ENCODE data around the gene SERPINE2. TPM values are rescaled to one million over a fixed set of nuclear protein-coding genes. Genes with fewer than 3 reads are reported as not detected.

The SERPINE2 gene
- total and polyA plus RNA-seq, 9 donors = 42.5 to 264 (median 101) TPM

DNA sequence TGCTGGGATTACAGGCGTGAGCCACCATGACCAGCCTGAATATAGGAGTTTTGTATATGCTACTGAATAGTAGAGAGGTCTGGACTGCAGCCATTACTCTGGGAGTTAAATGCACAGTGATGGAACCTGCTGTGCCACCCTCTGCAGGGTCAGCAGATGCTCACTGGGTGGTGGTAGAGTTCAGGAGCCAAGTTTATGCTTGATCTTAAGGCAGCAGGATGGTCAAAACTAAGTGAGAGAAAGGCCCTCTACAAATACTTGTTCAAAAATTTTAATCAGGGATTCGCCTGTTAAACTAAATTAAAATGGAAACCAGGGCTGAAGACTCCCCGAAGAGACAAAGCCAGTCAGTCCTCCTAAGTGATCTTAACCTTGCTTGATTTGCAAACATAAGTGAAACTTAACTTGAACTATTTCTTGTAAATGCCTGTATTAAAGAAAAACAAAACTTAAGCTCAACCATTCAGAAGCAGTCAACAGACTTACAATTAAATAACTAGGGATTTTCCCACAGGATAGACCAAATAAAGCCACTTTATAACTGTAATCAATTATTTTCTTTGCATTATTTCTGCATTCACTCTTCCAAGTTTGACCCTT lies 89.7 kb downstream of the SERPINE2 start:
- H3K9me3 ChIP-seq = no peaks in the 10 kb centered on the region
- H3K36me3 ChIP-seq = no peaks in the 10 kb centered on the region
- H3K27ac ChIP-seq = no peak overlapping the region
- intact Hi-C loops (cut with DNase I) = no loop called here
- no peaks in the 10 kb centered on the region for H3K27me3 ChIP-seq
- no peak for DNase-seq
- TF ChIP-seq CTCF (IDR thresholded peaks at IDR 0.05) (no peak), POLR2A (IDR thresholded peaks at IDR 0.05) (no peak), EP300 (IDR thresholded peaks at IDR 0.05) (no peak)
- H3K4me1 ChIP-seq (ENCODE audit: insufficient read depth) = no peaks in the 10 kb centered on the region
- no peak overlapping the region for H3K4me3 ChIP-seq
- 54 to 75% (median 57%) methylated on average over 3 of the region's 3 CpGs for WGBS, 3 donors

- no peaks in the 10 kb centered on the region for H3K27me3 ChIP-seq
- H3K4me1 ChIP-seq (ENCODE audit: insufficient read depth) = peaks cover 4% of the 10 kb centered on the region
- no peak overlapping the region for H3K4me3 ChIP-seq
- TF ChIP-seq CTCF (IDR thresholded peaks at IDR 0.05) (no peak), EP300 (IDR thresholded peaks at IDR 0.05) (no peak), POLR2A (IDR thresholded peaks at IDR 0.05) (no peak)
- no peaks in the 10 kb centered on the region for H3K36me3 ChIP-seq
- H3K9me3 ChIP-seq = no peaks in the 10 kb centered on the region
- intact Hi-C loops (cut with DNase I) = no loop called here
- no peak for DNase-seq
- H3K27ac ChIP-seq = no peak overlapping the region
- WGBS, 3 donors = 19 to 21% (median 21%) methylated on average over 5 of the region's 5 CpGs
These were observed 91.3 kb downstream of the SERPINE2 start for GRCh38 chr2:223947711-223948205.

DNA sequence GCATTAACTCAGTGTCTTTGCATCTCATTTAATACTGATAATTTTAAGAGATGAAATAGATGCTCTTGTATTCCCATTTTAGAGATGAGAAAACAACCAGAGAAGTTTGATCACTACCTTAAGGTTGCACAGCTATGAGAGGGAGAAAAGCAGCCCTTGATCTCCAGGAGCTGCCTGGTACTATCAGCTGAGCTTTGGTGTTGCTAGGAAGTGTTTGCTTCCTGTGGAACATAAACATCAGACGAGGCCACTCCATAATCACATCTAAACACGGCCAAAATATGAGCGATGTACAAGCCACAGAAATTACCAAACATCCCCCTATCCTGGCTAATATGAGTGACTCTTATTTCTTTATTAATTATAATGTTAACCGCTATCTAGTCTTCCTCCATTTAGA lies 93.3 kb downstream of the SERPINE2 start:
- 25 to 38% (median 30%) methylated on average over 4 of the region's 4 CpGs for WGBS, 3 donors
- Histone ChIP-seq H3K27ac (no peak overlapping the region), H3K36me3 (no peaks in the 10 kb centered on the region), H3K9me3 (no peaks in the 10 kb centered on the region), H3K27me3 (no peaks in the 10 kb centered on the region), H3K4me3 (peak overlapping the region; percentile 76), H3K4me1 (ENCODE audit: insufficient read depth) (peaks cover 12% of the 10 kb centered on the region)
- intact Hi-C loops (cut with DNase I) = no loop called here
- no peak for TF ChIP-seq POLR2A (IDR thresholded peaks at IDR 0.05)
- no peak for TF ChIP-seq EP300 (IDR thresholded peaks at IDR 0.05)
- no peak for TF ChIP-seq CTCF (IDR thresholded peaks at IDR 0.05)
- no peak for DNase-seq

DNA sequence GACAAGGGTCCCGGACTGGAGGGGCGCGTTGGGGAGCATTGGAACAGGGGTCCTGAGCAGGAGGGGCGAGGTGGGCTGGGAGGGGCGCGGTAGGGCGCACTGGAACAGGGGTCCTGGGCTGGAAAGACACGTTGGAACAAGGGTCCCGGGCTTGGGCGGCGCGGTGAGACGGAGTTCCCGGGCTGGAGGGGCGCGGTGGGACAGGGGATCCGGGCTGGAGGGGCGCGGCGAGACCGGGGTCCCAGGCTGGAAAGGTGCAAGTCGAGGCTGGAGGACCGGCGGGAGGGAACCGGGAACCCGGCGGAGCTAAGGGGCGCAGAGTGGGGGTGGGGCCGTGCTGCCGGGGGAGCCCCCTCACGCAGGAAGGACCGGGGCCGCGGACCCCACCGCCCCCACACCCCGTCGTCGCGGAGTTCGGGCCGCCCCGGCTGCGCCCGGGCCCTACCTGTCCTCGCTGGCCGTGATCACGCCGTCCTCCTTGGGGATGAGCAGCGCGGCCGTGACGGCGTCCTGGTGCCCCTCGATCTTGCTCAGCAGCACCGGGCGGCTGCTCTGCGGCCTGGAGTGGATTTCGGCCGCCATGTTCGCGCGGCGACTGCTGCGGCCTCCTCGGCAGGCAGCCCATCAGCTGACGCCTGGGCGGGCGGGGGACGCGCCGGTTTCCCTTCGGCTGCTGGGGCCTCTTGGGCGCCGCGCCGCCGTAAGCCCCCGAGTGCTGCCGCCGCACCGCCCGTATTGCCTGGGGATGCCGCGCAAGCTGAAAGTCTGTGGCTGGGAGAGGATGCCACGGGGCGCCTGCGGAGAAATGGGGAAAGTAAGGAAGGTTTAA lies 94.2 kb downstream of the SERPINE2 start, which contains the start of gene WDFY1:
WDFY1 (minus strand) TSS at position 633 of the 829 bp plus-strand sequence; CDS start at position 582, 51 bp downstream.
- WGBS, 3 donors = 0 to 1% (median 1%) methylated on average over 68 to 87 of the region's 87 CpGs
- TF ChIP-seq POLR2A (IDR thresholded peaks at IDR 0.05) (peak; percentile 78), EP300 (IDR thresholded peaks at IDR 0.05) (no peak)
- DNase-seq = peak; percentile 84 to 93 (median 88)

More for the DNA sequence above, 94.2 kb downstream of the SERPINE2 start, which contains the start of gene WDFY1:
- intact Hi-C loops (cut with DNase I) = loop anchor here in 1 of 4 donors (5.0 kb wide), 1 partner anchor 108 kb away; the partner anchor contains the start of gene AP1S3
- Histone ChIP-seq H3K27me3 (no peaks in the 10 kb centered on the region), H3K36me3 (no peaks in the 10 kb centered on the region), H3K4me3 (peak within 1 kb of the TSS; percentile 76), H3K4me1 (ENCODE audit: insufficient read depth) (peaks cover 12% of the 10 kb centered on the region), H3K9me3 (no peaks in the 10 kb centered on the region), H3K27ac (peak within 1 kb of the TSS; percentile 81 to 85)

Data from ovary (tissue), 9 donors.